Ishikawa (cell line): Measurements from ENCODE around the gene PXMP2.

ENCODE experiments used
- CEBPB ChIP-seq: IDR thresholded peaks from 2 replicates; pipeline ENCODE4 v1.6.1; 2012
- CREB1 ChIP-seq: IDR thresholded peaks from 2 replicates; pipeline ENCODE4 v1.6.1; 2012; ENCODE audit warnings: low read depth
- EGR1 ChIP-seq: IDR thresholded peaks from 2 replicates; pipeline ENCODE4 v1.6.1; 2012
- EP300 ChIP-seq: IDR thresholded peaks from 2 replicates; pipeline ENCODE4 v1.6.1; 2012; ENCODE audit warnings: borderline replicate concordance
- FOXM1 ChIP-seq: IDR thresholded peaks from 2 replicates; pipeline ENCODE4 v1.6.1; 2012; ENCODE audit warnings: low read depth, borderline replicate concordance
- MAX ChIP-seq: IDR thresholded peaks from 2 replicates; pipeline ENCODE4 v1.6.1; 2012
- NFIC ChIP-seq: IDR thresholded peaks from 2 replicates; pipeline ENCODE4 v1.6.1; 2012
- RAD21 ChIP-seq: IDR thresholded peaks from 2 replicates; pipeline ENCODE4 v1.6.1; 2012; ENCODE audit warnings: low read depth
- REST ChIP-seq: IDR thresholded peaks from 2 replicates; pipeline ENCODE4 v1.6.1; 2012; ENCODE audit warnings: low read depth, mild to moderate bottlenecking
- TAF1 ChIP-seq: IDR thresholded peaks from 2 replicates; pipeline ENCODE4 v1.6.1; 2012; ENCODE audit warnings: low read depth, mild to moderate bottlenecking
- TCF12 ChIP-seq: IDR thresholded peaks from 2 replicates; pipeline ENCODE4 v1.6.1; 2012; ENCODE audit warnings: low read depth
- TEAD4 ChIP-seq: IDR thresholded peaks from 2 replicates; pipeline ENCODE4 v1.6.1; 2012
- USF1 ChIP-seq: IDR thresholded peaks from 2 replicates; pipeline ENCODE4 v1.6.1; 2012
- YY1 ChIP-seq: IDR thresholded peaks from 2 replicates; pipeline ENCODE4 v1.6.1; 2012; ENCODE audit warnings: low read depth
- ZBTB7A ChIP-seq: IDR thresholded peaks from 2 replicates; pipeline ENCODE4 v1.6.1; 2012; ENCODE audit warnings: low read depth

The PXMP2 gene

GRCh38 chr12:132641811-132642650 is 45.4 kb upstream of the PXMP2 start:
- TF ChIP-seq TEAD4 (no peak), CEBPB (no peak)

GRCh38 chr12:132642846-132643835 is 44.2 kb upstream of the PXMP2 start:
- TF ChIP-seq TCF12 (no peak), EP300 (no peak), YY1 (no peak), CREB1 (no peak), TAF1 (no peak), USF1 (no peak), REST (no peak), NFIC (no peak), CEBPB (no peak), ZBTB7A (no peak), MAX (no peak), TEAD4 (no peak), EGR1 (no peak), FOXM1 (no peak), RAD21 (no peak)

- TF ChIP-seq TCF12 (no peak), RAD21 (no peak), TAF1 (no peak), EGR1 (no peak), CREB1 (no peak), REST (no peak), MAX (no peak), USF1 (no peak), TEAD4 (no peak), YY1 (no peak), NFIC (no peak)
Measured at GRCh38 chr12:132646850-132647249, 40.5 kb upstream of the PXMP2 start.

GRCh38 chr12:132647858-132648257 is 39.5 kb upstream of the PXMP2 start:
- TF ChIP-seq FOXM1 (no peak), TCF12 (no peak), TAF1 (no peak), EP300 (no peak), EGR1 (no peak), REST (no peak)
